Dedifferentiated amniotic fluid mesenchymal stem cell (primary cell): ENCODE data around the gene OGN.
"Not testable (repeated sequence)": the region's sequence is repeated elsewhere in the genome, so short reads cannot be mapped to it uniquely, and the experiment has no call there.

Experiments
- DNase-seq: peaks from one replicate; pipeline ENCODE4 v3.0.0-alpha.2; 2016; ENCODE audit errors: extremely low spot score

The OGN gene

GRCh38 chr9:92404042-92404836, at the start of gene OGN:
Gene OGN, minus strand, starts transcription at chr9:92404578. Its CDS starts 1,171 bp downstream, at chr9:92403407.
- DNase-seq, result peak; percentile 54

DNA sequence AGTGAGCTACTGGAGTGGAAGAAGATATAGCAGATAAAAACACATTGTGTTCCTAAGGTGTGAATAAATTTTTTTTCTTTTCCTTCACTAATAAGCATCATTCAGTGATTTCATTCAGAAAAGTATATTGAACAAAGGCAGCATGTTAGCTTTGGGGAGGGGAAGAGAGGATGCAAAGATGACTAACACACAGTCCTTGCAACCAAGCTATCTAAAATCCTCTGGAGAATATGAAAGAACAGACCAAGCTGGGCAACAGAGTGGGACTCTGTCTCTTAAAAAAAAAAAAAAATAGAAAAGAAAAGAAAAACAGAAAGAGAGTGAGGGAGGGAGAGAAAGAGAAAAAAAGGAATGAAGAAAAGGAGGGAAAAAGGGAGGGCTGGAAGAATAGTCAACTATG, 42.2 kb upstream of the OGN start:
- DNase-seq, result no peak

- DNase-seq, result no peak
Observed at GRCh38 chr9:92444841-92445240, 40.5 kb upstream of the OGN start.

DNA sequence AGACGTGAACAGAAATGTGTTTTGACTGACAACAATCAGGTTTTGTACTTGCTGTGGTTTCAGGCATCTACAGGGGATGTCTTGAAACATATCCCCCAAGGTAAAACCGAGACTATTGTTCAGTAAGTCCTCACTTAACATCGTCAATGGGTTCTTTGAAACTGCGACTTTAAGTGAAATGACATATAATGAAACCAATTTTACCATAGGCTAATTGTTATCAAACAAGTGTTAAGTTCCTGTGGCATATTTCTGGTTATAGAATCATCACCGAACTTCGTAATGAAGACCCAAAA, 36.3 kb upstream of the OGN start:
- no peak for DNase-seq

- peak; percentile 40 for DNase-seq
Observed at GRCh38 chr9:92439921-92440750, 35.8 kb upstream of the OGN start.

- peak; percentile 36 for DNase-seq
Observed at GRCh38 chr9:92438900-92439526, 34.6 kb upstream of the OGN start.

DNA sequence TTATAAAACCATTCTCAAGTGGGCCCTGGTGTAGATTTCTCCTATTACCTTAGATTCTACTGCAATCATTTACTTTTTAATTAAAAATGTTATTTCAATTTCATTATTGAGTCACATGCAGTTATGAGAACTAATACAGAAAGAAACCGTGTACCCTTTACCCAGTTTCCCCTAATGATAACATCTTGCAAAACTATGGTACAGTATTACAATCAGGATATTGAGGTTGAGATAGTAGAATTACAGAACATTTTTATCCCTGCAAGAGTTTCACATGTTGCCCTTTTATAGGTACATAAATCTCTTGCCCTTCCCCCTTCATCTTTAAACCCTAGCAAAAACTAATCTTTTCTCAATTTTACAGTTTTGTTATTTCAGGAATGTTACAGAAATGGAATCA, 30.9 kb upstream of the OGN start:
- DNase-seq, result no peak

DNA sequence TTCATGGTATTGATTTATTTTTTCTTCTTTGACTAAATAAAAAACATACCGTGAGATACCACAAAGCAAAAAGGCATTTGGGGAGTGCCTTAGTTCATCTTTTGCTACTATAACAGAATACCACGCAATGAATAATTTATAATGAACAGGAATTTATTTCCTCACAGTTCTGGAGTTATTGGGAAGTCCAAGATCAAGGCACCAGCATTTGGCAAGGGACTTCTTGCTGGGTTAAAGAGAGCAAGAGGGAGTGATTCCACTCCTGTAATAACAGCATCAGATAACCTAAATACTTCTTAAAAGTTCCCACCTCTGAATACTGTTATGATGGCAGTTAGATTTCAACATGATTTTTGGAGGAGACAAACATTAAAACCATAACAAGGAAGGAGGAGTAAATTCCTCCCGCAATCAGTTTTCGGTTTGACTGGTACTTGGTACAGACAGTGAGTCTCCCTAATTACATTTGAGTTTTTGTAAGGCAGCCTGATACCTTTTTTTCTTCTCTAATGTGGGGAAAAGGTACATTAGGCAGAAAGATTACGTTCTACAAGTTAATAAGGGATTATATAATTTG, 28.7 kb upstream of the OGN start:
- no peak for DNase-seq

- DNase-seq, result no peak
Observed at GRCh38 chr9:92432350-92432749, 28.0 kb upstream of the OGN start.

DNA sequence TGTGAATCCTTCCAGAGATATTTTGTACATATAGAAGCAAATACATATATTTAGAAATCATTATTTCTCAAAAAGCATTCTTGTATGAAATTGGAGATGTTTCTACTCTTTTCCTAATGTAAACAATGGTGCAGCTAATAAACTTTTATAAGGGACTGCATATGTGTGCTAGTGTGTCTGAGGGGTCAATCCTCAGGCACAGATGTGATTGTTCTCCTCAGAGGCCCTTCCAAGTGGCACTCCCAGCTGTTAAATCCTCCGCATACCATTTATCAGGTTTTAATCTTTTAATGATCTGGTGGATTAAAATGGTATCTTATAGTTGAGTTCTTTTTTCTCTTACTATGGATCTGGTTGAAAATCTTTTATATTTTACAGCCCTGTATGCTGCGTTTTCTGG, 25.5 kb upstream of the OGN start:
- no peak for DNase-seq

- no peak for DNase-seq
Observed at GRCh38 chr9:92426501-92427145, 22.2 kb upstream of the OGN start.

GRCh38 chr9:92425474-92425873, 21.1 kb upstream of the OGN start:
- DNase-seq, result peak; percentile 75

GRCh38 chr9:92424340-92424739, 20.0 kb upstream of the OGN start, which contains the start of gene OMD:
Gene OMD, minus strand, starts transcription at chr9:92424471. Its CDS starts 6,913 bp downstream, at chr9:92417558.
- DNase-seq, result peak; percentile 81

DNA sequence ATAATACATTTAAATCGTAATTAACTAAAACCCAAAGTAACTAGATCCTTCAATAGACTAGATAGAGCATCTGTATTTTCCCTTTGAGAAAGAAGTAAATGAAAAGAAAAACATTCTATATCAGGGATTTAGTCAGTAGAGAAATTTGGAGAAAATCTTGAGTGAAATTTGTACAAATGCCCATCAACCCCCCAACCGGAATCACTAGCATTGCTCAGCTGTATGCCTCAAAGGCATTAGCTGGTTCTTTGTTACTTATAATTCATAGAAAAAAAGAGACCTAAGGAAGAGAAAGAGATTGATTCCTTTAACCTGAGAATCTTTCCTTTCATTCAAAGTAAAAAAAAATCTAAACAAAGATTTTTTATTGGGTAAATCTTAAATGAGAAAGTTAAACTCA, 19.2 kb upstream of the OGN start:
- DNase-seq, result no peak

DNA sequence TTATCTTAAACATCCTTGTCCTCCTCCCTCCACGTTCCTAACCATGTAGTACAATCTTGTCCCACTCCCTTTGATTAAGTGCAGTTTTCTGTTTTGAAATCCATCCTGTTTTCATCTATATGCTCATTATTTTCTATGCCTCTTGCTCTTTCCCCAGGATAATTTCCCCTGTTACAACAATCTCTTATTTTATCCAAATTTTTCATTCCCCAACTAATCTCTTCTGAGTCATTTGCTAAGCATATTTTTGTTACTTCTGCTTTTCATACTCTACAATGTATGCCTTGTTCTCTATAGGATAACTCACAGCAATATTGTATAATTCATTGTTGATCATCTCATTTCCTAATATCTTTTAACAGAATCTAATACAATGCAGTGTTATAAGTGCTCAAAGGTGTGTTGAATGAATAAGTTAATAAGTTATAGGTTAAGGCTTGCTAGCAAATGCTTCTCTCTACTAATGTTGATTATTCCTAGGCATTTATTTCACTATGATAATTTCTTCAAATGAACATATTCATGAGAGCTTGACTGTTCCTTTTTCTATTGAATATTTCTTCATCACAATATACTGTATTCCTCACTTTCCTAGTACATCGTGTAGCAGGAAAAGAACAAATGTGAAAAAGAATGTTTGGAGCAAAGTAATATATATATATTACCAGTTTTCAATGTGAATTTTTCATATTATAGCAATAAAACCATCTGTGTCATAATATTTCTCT, 18.4 kb upstream of the OGN start:
- no peak for DNase-seq

- no peak for DNase-seq
Observed at GRCh38 chr9:92414566-92414965, 10.2 kb upstream of the OGN start.

- not testable (repeated sequence) for DNase-seq
Observed at GRCh38 chr9:92411157-92411556, 6.8 kb upstream of the OGN start.

DNA sequence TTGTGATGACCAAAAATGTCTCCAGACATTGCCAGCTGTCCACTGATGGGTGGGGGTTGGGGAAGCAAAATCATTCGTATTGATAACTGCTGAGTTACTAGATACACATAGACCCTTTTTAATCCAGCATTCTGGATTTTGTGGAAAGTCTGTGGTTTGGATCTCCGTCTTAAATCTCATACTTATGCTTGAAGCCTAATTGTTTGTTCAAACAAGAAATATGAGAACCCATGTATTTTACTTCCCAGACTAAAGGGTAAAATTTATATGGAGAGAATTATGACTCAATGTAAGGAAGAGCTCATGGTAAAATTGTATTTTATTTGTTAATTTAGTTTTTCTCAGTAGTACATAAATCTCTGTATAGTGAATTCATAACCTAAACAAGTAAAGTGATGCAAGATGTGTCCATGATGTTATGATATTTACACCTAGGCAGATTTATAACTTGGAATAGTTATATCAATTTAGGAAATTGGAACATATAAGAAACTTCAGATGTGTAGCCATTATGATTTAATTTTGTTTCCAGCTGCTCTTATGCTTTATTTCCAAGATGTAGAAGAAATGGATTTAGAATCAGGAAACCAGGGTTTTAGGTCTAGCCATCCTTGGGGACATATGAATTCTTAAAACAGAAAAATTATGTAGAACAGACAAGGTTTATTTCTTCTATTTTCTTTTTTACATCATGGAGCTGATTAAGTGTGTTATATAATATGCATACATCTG, 4.5 kb upstream of the OGN start:
- no peak for DNase-seq

DNA sequence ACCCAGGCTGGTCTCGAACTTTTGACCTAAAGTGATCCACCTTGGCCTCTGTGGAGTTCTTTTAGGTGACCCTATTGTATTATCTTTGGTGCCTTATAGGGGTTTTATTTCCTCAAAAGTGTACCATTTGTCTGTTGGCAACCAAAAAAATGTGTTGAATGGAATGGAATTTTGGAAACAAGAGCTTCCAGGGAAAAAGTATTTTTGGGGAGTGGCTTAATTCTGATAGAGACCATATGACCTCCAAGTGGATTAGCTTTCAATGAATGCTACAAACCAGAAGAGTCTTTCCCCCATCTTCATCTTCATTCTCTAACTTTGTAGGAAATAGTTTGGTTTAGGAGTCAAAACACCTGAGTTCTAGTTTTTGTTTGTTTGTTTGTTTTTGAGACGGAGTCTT, 3.4 kb upstream of the OGN start:
- no peak for DNase-seq

DNA sequence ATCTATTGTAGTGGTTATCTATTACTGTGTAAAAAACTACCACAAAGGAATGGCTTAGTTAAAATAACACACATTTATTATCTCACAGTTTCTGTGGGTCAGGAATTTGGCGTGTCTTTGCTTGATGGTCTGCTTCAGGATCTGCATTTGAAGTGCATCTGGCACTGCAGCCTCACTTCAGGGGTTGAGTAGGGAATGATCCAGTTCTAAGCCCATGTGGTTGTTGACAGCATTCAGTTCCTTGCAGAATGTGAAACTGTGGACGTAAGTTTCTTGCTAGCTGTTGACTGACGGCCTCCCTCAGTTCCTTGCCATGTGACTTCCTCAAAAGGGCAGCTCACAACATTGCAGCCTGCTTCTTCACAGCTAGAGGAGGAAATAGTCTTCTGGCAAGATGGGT, 2.1 kb upstream of the OGN start:
- no peak for DNase-seq
